K562 (cell line): ENCODE measurements around the gene FAM9B. TPM values are rescaled to one million over a fixed set of nuclear protein-coding genes. Genes with fewer than 3 reads are reported as not detected.

Source experiments
- ATAC-seq: fragments of 200-7000 bp; cut with Tn5 transposase; 3 replicates; pipeline ENCODE4 v1.9.1; 2020; ENCODE audit warnings: moderate library complexity
- BruUV-seq: library from RNA; stranded (reverse); fragments of 400-500 nt; replicated peaks from 2 replicates; lab custom pipeline; 2021; lab: Mats Ljungman, UMichigan
- CTCF ChIA-PET: fragments of 300-600 bp; formaldehyde crosslinking; extraction: SDS; loops from one replicate; lab custom pipeline; 2021; ENCODE audit warnings: low intra/inter-chr PET ratio; lab: Yijun Ruan, JAX
- POLR2A ChIA-PET: fragments of 300-600, 350-650 bp; sonication (Branson Sonifier 250); formaldehyde crosslinking; extraction: SDS; loops from one replicate; lab custom pipeline; 2021; ENCODE audit warnings: antibody characterized with exemption, inconsistent platforms; lab: Yijun Ruan, JAX
- DNase-seq, 4 experiments: peaks; one replicate each; pipeline versions ENCODE4 v3.0.0 to v3.0.0-alpha.2; 2011 to 2018; ENCODE audit warnings: low spot score in 3 of 4, mixed read lengths in 3 of 4; ENCODE audit errors: extremely low read depth in 1 of 4
- FAIRE-seq: peaks from 2 replicates; lab custom pipeline; 2011; peaks lifted over from hg19 to GRCh38; lab: Jason Lieb, UNC
- H2AFZ ChIP-seq: 2 replicates; pipeline ENCODE4 v1.6.0; 2011; ENCODE audit warnings: low read depth, low read length, control low read depth, inconsistent platforms
- H3K27ac ChIP-seq: fragments of 200-600 bp; 3 replicates; pipeline ENCODE4 v1.8.0; 2011; ENCODE audit warnings: low read depth, mild to moderate bottlenecking, control low read depth, inconsistent platforms, low read length, moderate library complexity, mixed read lengths; ENCODE audit errors: extremely low read depth
- H3K27me3 ChIP-seq, 2 experiments: fragments of 300-600 bp in 1 of 2; 2 replicates in 1 of 2; 3 replicates in 1 of 2; pipeline versions ENCODE4 v1.6.0 to v1.8.0; 2011; ENCODE audit warnings: inconsistent platforms in 2 of 2, low read length in 2 of 2, mild to moderate bottlenecking in 1 of 2, mixed read lengths in 1 of 2, moderate library complexity in 1 of 2; ENCODE audit not compliant: control insufficient read depth in 2 of 2, insufficient read depth in 2 of 2
- H3K36me3 ChIP-seq: fragments of 300-600 bp; 3 replicates; pipeline ENCODE4 v1.8.0; 2011; ENCODE audit warnings: mild to moderate bottlenecking, low read length, inconsistent platforms; ENCODE audit not compliant: control insufficient read depth, insufficient read depth
- H3K4me1 ChIP-seq, 2 experiments: fragments of 200-600 bp in 1 of 2; replicated peaks in 1 of 2; 2 replicates in 1 of 2; 3 replicates in 1 of 2; pipeline versions ENCODE4 v1.5.1 to v1.8.0; 2011; ENCODE audit warnings: inconsistent platforms in 2 of 2, low read length in 2 of 2, mild to moderate bottlenecking in 1 of 2, mixed read lengths in 1 of 2, moderate library complexity in 1 of 2; ENCODE audit not compliant: control insufficient read depth in 2 of 2, insufficient read depth in 2 of 2
- H3K4me2 ChIP-seq: 2 replicates; pipeline ENCODE4 v1.6.1; 2011; ENCODE audit warnings: low read length, control low read depth, inconsistent platforms, mixed read lengths; ENCODE audit not compliant: insufficient read depth
- H3K4me3 ChIP-seq: fragments of 200-600 bp; sonication (generic), shearing (Covaris generic); 2 replicates; pipeline ENCODE4 v1.5.1; 2016; ENCODE audit warnings: control low read depth, inconsistent platforms
- H3K79me2 ChIP-seq: fragments of 200-600 bp; 3 replicates; pipeline ENCODE4 v1.8.0; 2011; ENCODE audit warnings: low read length, inconsistent platforms; ENCODE audit not compliant: control insufficient read depth, insufficient read depth
- H3K9ac ChIP-seq, 2 experiments: 2 replicates each; pipeline versions ENCODE4 v1.6.0 to v1.6.1; 2011; ENCODE audit warnings: low read depth in 2 of 2, low read length in 2 of 2, control low read depth in 1 of 2, inconsistent platforms in 1 of 2, mild to moderate bottlenecking in 1 of 2, mixed read lengths in 1 of 2; ENCODE audit not compliant: insufficient read depth in 1 of 2
- H3K9me1 ChIP-seq: one replicate; pipeline ENCODE4 v1.6.0; 2011; ENCODE audit warnings: inconsistent platforms, mild to moderate bottlenecking, low read length, moderate library complexity; ENCODE audit not compliant: control insufficient read depth, insufficient read depth
- H3K9me3 ChIP-seq: replicated peaks from 2 replicates; pipeline ENCODE4 v1.5.1; 2011; ENCODE audit warnings: low read depth, low read length, inconsistent platforms; ENCODE audit not compliant: control insufficient read depth, insufficient read depth
- H4K20me1 ChIP-seq: replicated peaks from 2 replicates; pipeline ENCODE4 v1.6.1; 2011; ENCODE audit warnings: low read length, inconsistent platforms, mixed read lengths; ENCODE audit not compliant: control insufficient read depth, insufficient read depth
- CSDE1 ChIP-seq, 2 experiments: fragments of 450-650 bp; IDR thresholded peaks; 2 replicates each; pipeline ENCODE4 v1.6.1; 2016; ENCODE audit warnings: mild to moderate bottlenecking in 1 of 2
- CXXC5 ChIP-seq: fragments of 250-450 bp; sonication (Bioruptor Pico); IDR thresholded peaks from 2 replicates; pipeline ENCODE4 v1.8.0; 2022; ENCODE audit warnings: inconsistent platforms, mild to moderate bottlenecking, moderate library complexity
- NR2C2 ChIP-seq, 2 experiments: fragments of 200-800 bp in 1 of 2; sonication (Bioruptor generic) in 1 of 2; sonication (generic) in 1 of 2; formaldehyde crosslinking in 1 of 2; IDR thresholded peaks; 2 replicates each; pipeline versions ENCODE4 v1.6.1 to v1.8.0; 2016 to 2022; ENCODE audit warnings: mild to moderate bottlenecking in 1 of 2, missing compliant biosample characterization in 1 of 2, missing genetic modification characterization in 1 of 2, missing genetic modification reagents in 1 of 2
- SAP30 ChIP-seq: fragments of 200-600 bp; sonication (generic); IDR thresholded peaks from 2 replicates; pipeline ENCODE4 v1.6.1; 2012; ENCODE audit warnings: borderline replicate concordance, low read depth, mild to moderate bottlenecking, moderate library complexity, low read length, control low read depth, inconsistent platforms; ENCODE audit not compliant: insufficient read depth, poor library complexity, severe bottlenecking
- ZNF165 ChIP-seq: fragments of 250-450 bp; sonication (Bioruptor Pico); IDR thresholded peaks from 2 replicates; pipeline ENCODE4 v1.4.0; 2020; ENCODE audit warnings: borderline replicate concordance
- ZNF778 ChIP-seq: fragments of 450-650 bp; formaldehyde crosslinking; IDR thresholded peaks from 2 replicates; pipeline ENCODE4 v1.4.0; 2020; ENCODE audit warnings: mild to moderate bottlenecking, moderate library complexity
- WGBS: fragments of 100-300 bp; shearing (Covaris generic); methylation state at CpG from one replicate; pipeline ENCODE4 v1.1.6; 2016; ENCODE audit warnings: low coverage, mixed read lengths; ENCODE audit not compliant: insufficient coverage; ENCODE audit errors: missing lambda C conversion rate; 5-methylcytosine and 5-hydroxymethylcytosine counted together
- in situ Hi-C: fragments of 300-500 bp; cut with MboI; formaldehyde crosslinking; loops from 4 replicates; pipeline ENCODE4 v1.15.0; 2018; ENCODE audit warnings: inconsistent platforms, mixed read lengths
- intact Hi-C: fragments of 100-400 bp; cut with micrococcal nuclease; formaldehyde crosslinking; loops from 2 replicates; pipeline ENCODE4 v1.14.2; 2022
- polyA plus RNA-seq, 8 experiments: library from polyadenylated mRNA; depleted of rRNA in 4 of 8; stranded (reverse) in 5 of 8; unstranded in 3 of 8; fragments of >200 nt; fragmentation: Nextera tagmentation in 2 of 8; fragmentation: Illumina TruSeq in 1 of 8; extraction: Ambion mirVana in 2 of 8; extraction: Trizol in 1 of 8; gene quantifications; 2 replicates each; pipeline versions ENCODE4 v1.2.1 to v1.2.3, GENCODE V29; 2011 to 2014; ENCODE audit warnings: inconsistent platforms in 1 of 8, missing spikeins in 1 of 8
- total RNA-seq, 7 experiments: library from RNA; depleted of rRNA in 6 of 7; stranded (reverse); fragments of >200 nt in 6 of 7; fragmentation: Illumina TruSeq in 2 of 7; extraction: Trizol in 2 of 7; gene quantifications; 2 replicates each; pipeline versions ENCODE4 v1.2.1 to v1.2.3, GENCODE V29; 2011 to 2021; ENCODE audit warnings: low replicate concordance in 1 of 7
- TF ChIP-seq, protein P1 (sequence below): fragments of 250-450 bp; sonication (Bioruptor Pico); IDR thresholded peaks from 2 replicates; pipeline ENCODE4 v1.5.0; 2021

Gene FAM9B
- total and polyA plus RNA-seq, 9 of the 15 experiments (the other 6 are each of a cell fraction or from before 2014, with no cell fraction given) = 0.53 to 4.6 (median 3.2) TPM

DNA sequence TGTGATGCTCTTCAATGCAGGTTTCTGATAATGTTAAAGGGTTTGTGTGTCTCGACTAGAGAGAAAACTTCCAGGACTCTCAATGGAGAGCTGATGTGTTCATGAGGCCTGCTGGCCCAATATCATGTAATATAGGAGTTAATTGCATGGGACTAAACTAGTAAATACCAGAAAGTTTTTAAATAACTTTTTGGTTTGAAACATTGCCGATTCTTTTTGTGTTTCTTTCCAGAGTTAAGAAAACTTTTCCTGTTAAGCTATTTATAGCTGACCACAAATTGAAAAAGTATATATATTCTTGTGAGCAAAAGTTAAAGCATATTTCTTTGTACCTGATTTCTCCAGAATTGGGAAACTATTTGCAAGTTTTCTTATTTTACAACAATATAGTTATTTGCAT lies 49.7 kb downstream of the FAM9B start:
- 0% methylated on average over 2 of the region's 2 CpGs for WGBS
- Histone ChIP-seq H3K27ac (no peak overlapping the region), H3K79me2 (no peaks in the 10 kb centered on the region), H3K4me3 (no peak overlapping the region), H3K4me1 (no peaks in the 10 kb centered on the region), H3K36me3 (no peaks in the 10 kb centered on the region), H3K9ac (no peak overlapping the region), H2AFZ (no peak overlapping the region), H3K27me3 (no peaks in the 10 kb centered on the region), H4K20me1 (no peaks in the 10 kb centered on the region), H3K9me3 (no peaks in the 10 kb centered on the region), H3K9me1 (no peaks in the 10 kb centered on the region), H3K4me2 (no peak overlapping the region)
- FAIRE-seq = no peak
- no peak for ATAC-seq
- TF ChIP-seq NR2C2 (CRISPR knock-in tag; IDR thresholded peaks at IDR 0.05) (no peak), NR2C2 (tag; IDR thresholded peaks at IDR 0.05) (no peak), CSDE1 (IDR thresholded peaks at IDR 0.05) (no peak), ZNF778 (CRISPR knock-in tag) (no peak), ZNF165 (CRISPR knock-in tag) (no peak), CXXC5 (CRISPR knock-in tag) (no peak), SAP30 (no peak)
- TF ChIP-seq, protein P1, sequence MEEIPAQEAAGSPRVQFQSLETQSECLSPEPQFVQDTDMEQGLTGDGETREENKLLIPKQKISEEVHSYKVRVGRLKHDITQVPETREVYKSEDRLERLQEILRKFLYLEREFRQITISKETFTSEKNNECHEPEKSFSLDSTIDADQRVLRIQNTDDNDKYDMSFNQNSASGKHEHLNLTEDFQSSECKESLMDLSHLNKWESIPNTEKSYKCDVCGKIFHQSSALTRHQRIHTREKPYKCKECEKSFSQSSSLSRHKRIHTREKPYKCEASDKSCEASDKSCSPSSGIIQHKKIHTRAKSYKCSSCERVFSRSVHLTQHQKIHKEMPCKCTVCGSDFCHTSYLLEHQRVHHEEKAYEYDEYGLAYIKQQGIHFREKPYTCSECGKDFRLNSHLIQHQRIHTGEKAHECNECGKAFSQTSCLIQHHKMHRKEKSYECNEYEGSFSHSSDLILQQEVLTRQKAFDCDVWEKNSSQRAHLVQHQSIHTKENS (CRISPR knock-in tag) = no peak
- POLR2A ChIA-PET = no interaction called here
- BruUV-seq = no TSS peak
- intact Hi-C loops (no loop called here), in situ Hi-C loops (no loop called here)
- CTCF ChIA-PET = no interaction called here
- DNase-seq = no peak
